NT2/D1 (cell line): ENCODE results near the gene XCR1.

Experiments
- SUZ12 ChIP-seq: IDR thresholded peaks from 2 replicates; pipeline ENCODE4 v1.6.1; 2011; ENCODE audit not compliant: insufficient read length, insufficient read depth; ENCODE audit errors: extremely low read depth
- YY1 ChIP-seq: IDR thresholded peaks from 2 replicates; pipeline ENCODE4 v1.6.1; 2011; ENCODE audit not compliant: insufficient read length, insufficient read depth
- ZNF274 ChIP-seq: IDR thresholded peaks from 2 replicates; pipeline ENCODE4 v1.6.1; 2011; ENCODE audit warnings: mild to moderate bottlenecking, low read depth, low read length

- TF ChIP-seq ZNF274 (no peak), YY1 (no peak), SUZ12 (no peak)
These were observed 20.0 kb downstream of the XCR1 start for GRCh38 chr3:46007280-46007679.
